ENCODE results near the gene UCP3. TPM values are rescaled to one million over a fixed set of nuclear protein-coding genes. Genes with fewer than 3 reads are reported as not detected.
A peak's percentile ranks its signal among the peaks of the same experiment; 100 is the strongest.

The UCP3 gene
- total RNA-seq, 2 experiments from 2014 or later: 2.5 to 3.2 TPM

DNA sequence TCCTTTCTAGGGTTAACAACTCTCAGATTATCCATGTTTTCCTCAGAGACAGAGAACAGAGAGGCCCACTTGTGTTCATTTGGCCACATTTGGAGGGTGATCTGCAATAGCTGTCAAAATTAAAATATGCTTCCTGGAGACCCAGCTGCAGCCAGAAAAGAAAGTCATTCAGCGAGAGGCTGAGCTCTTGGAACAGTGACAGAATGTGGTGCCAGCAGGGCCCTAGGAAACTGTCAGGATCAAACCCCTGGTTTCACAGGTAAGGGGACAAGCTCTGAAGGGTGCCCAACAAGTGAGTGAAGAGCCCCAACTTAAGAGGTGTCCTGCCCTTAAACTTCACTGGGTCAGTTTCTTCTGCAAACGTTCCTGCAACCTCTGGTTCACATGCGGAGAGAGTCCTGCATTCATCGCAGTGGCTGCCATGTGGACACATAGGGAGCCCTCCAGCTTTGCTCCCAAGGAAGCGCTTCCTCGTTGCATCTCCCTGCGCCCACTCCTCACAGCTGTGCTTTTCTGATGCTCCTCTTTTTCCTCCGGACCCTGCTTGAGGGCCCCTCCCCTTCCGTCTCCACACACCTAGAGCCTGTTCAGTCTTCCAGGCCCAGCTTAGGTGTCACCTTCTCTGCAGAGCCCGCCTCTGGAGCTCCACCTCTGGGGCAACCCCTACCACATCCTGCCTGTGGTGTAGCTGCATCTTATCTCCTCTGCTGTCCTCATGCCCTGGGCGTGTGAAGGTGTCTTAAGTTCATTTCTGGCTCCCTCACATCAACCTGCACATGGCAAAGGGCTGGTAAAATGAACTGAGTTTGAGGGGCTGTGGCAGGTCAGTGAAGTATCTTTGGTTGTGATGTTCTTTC lies 3.9 kb downstream of the UCP3 start:
- H3K36me3 Mint-ChIP-seq (ENCODE audit: low read depth): peaks cover 32% of the 10 kb centered on the region
- H3K27ac Mint-ChIP-seq: peak overlapping the region; percentile 89
- no peaks in the 10 kb centered on the region for H3K27me3 Mint-ChIP-seq
- POLR2A ChIA-PET: interaction anchor here (0.6 to 1.0 kb wide), 3 partner anchors 9 to 25 kb away, joined by 3 to 4 read pairs (median 4); no protein-coding TSS in a partner anchor
- peak; percentile 92 for DNase-seq
- CTCF ChIA-PET: interaction anchor here (0.6 to 2.5 kb wide), 9 partner anchors 8 to 41 kb away, joined by 3 to 12 read pairs (median 4); no protein-coding TSS in a partner anchor
- H3K9me3 Mint-ChIP-seq: peaks cover 2% of the 10 kb centered on the region
- H3K4me1 Mint-ChIP-seq: peaks cover 58% of the 10 kb centered on the region
- H3K4me3 Mint-ChIP-seq: peak overlapping the region; percentile 45

GRCh38 chr11:74004046-74004695 lies 4.7 kb downstream of the UCP3 start:
- peaks cover 2% of the 10 kb centered on the region for H3K9me3 Mint-ChIP-seq
- CTCF ChIA-PET: interaction anchor here (1.4 to 2.5 kb wide), 4 partner anchors 9 to 23 kb away, joined by 3 to 12 read pairs (median 5); no protein-coding TSS in a partner anchor
- peaks cover 60% of the 10 kb centered on the region for H3K4me1 Mint-ChIP-seq
- H3K4me3 Mint-ChIP-seq: no peak overlapping the region
- peak overlapping the region; percentile 89 for H3K27ac Mint-ChIP-seq
- H3K36me3 Mint-ChIP-seq (ENCODE audit: low read depth): peaks cover 35% of the 10 kb centered on the region
- no peak for DNase-seq
- POLR2A ChIA-PET: interaction anchor here (0.6 kb wide), 1 partner anchor 11 kb away, joined by 4 read pairs; no protein-coding TSS in a partner anchor
- no peaks in the 10 kb centered on the region for H3K27me3 Mint-ChIP-seq

DNA sequence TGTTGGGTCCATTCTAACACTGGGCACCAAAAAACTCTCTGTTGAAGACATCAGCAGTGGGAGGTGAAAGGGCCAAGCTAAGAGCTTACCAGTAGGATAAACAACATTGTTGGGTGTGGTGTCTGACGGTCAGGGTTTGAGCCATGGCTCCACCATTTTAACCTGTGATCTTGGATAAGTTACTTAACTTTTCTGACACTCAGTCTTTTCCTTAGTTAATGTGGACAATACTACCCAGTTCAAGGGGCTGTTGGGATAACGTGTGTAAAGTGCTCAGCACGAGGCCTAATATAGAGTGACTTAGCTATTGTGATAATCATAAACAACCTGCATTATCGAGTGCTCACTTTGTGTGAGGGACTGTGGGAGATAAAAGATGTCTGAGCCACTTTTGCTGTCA lies 6.1 kb downstream of the UCP3 start:
- Mint-ChIP-seq H3K27ac (no peak overlapping the region), H3K36me3 (ENCODE audit: low read depth) (peaks cover 35% of the 10 kb centered on the region), H3K4me3 (no peak overlapping the region), H3K9me3 (peaks cover 2% of the 10 kb centered on the region), H3K27me3 (no peaks in the 10 kb centered on the region), H3K4me1 (peaks cover 55% of the 10 kb centered on the region)
- POLR2A ChIA-PET: no interaction called here
- CTCF ChIA-PET: interaction anchor here (0.7 to 1.4 kb wide), 5 partner anchors 11 to 23 kb away, joined by 3 to 5 read pairs (median 3); no protein-coding TSS in a partner anchor
- no peak for DNase-seq

DNA sequence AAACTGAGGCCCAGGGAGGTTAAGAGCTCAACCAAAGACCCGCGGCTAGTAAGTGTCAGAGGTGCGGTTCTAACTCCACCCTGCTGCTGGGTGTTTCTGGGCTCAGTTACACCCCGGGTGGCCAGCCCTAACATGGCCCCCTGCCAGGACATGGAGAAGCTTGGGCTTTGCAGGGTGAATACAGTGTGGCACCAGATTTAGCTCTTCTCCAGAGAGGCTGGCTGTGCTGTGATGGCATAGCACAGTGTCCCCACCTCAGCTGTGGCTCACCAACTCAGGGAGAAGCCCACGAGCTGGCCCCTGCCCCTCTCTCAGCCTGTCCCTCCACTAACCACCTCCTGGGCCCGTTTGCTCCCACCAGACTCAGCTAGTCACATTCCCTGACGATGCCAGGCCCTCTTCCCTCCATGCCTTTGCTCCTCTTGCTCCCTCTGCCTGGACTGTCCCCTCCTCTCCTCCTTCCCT lies 7.0 kb downstream of the UCP3 start:
- Mint-ChIP-seq H3K4me1 (peaks cover 64% of the 10 kb centered on the region), H3K27ac (peak overlapping the region; percentile 55)
- POLR2A ChIA-PET: interaction anchor here (0.5 kb wide), 1 partner anchor 204 kb away, joined by 3 read pairs; no protein-coding TSS in a partner anchor

GRCh38 chr11:74000307-74001133 lies 8.4 kb downstream of the UCP3 start:
- CTCF ChIA-PET: interaction anchor here (1.2 to 1.4 kb wide), 2 partner anchors 11 to 46 kb away, joined by 3 to 4 read pairs; no protein-coding TSS in a partner anchor
- POLR2A ChIA-PET: no interaction called here
- Mint-ChIP-seq H3K4me1 (peaks cover 64% of the 10 kb centered on the region), H3K4me3 (no peak overlapping the region), H3K27me3 (no peaks in the 10 kb centered on the region), H3K9me3 (peaks cover 4% of the 10 kb centered on the region), H3K36me3 (ENCODE audit: low read depth) (peaks cover 39% of the 10 kb centered on the region), H3K27ac (no peak overlapping the region)
- no peak for DNase-seq

More for the DNA sequence above, 7.0 kb downstream of the UCP3 start:
- H3K27me3 Mint-ChIP-seq: no peaks in the 10 kb centered on the region
- CTCF ChIA-PET: interaction anchor here (0.7 to 1.3 kb wide), 2 partner anchors 12 to 22 kb away, joined by 3 to 5 read pairs; no protein-coding TSS in a partner anchor
- no peak for DNase-seq
- H3K4me3 Mint-ChIP-seq: no peak overlapping the region
- H3K36me3 Mint-ChIP-seq (ENCODE audit: low read depth): peaks cover 40% of the 10 kb centered on the region
- H3K9me3 Mint-ChIP-seq: peaks cover 4% of the 10 kb centered on the region

DNA sequence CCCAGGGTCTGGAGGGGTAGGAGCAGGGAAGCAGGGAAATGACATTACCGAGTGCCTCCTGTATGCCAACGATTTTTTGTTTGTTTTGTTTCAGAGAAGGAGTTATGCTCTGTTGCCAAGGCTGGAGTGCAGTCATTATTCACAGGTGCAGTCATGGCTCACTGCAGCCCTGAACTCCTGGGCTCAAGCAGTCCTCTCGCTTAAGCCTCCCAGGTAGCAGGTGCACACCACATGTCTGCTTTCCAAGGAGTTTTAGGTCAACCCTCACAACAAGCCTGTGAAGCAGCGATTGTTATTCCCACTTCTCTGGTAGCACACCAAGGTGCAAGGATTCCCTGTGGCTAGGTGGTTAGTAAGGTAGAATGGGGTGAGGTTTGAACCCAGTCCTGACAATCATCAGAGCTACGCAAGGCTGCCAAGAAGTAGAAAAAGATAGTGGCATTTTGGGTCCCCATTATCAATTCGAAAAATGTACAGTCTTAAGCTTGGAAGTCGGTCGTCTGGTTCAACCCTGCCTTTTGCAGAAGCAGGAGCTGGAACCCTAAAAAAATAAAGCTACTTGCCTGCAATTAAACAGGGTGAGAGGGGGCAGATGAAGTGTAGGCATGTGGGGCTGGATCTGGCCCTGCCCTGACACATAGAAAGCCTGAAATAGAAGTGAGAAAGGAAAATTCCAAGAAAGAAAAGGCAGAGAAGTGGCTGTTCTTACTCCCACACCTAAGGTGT lies 9.1 kb downstream of the UCP3 start:
- Mint-ChIP-seq H3K4me1 (peaks cover 64% of the 10 kb centered on the region), H3K27me3 (no peaks in the 10 kb centered on the region), H3K9me3 (peaks cover 4% of the 10 kb centered on the region), H3K27ac (peak overlapping the region; percentile 20), H3K36me3 (ENCODE audit: low read depth) (peaks cover 33% of the 10 kb centered on the region), H3K4me3 (no peak overlapping the region)
- ChIA-PET CTCF (interaction anchor here (1.2 to 1.4 kb wide), 2 partner anchors 12 to 47 kb away, joined by 3 to 4 read pairs; no protein-coding TSS in a partner anchor), POLR2A (no interaction called here)
- no peak for DNase-seq

- no peak for DNase-seq
- peaks cover 4% of the 10 kb centered on the region for H3K9me3 Mint-ChIP-seq
- H3K4me1 Mint-ChIP-seq: peaks cover 63% of the 10 kb centered on the region
- POLR2A ChIA-PET: no interaction called here
- peak overlapping the region; percentile 20 for H3K27ac Mint-ChIP-seq
- H3K27me3 Mint-ChIP-seq: no peaks in the 10 kb centered on the region
- peaks cover 32% of the 10 kb centered on the region for H3K36me3 Mint-ChIP-seq (ENCODE audit: low read depth)
- CTCF ChIA-PET: interaction anchor here (0.6 to 1.4 kb wide), 5 partner anchors 13 to 145 kb away, joined by 3 to 5 read pairs (median 4); no protein-coding TSS in a partner anchor
- no peak overlapping the region for H3K4me3 Mint-ChIP-seq
Measured at GRCh38 chr11:73998846-73999575, 9.9 kb downstream of the UCP3 start.

DNA sequence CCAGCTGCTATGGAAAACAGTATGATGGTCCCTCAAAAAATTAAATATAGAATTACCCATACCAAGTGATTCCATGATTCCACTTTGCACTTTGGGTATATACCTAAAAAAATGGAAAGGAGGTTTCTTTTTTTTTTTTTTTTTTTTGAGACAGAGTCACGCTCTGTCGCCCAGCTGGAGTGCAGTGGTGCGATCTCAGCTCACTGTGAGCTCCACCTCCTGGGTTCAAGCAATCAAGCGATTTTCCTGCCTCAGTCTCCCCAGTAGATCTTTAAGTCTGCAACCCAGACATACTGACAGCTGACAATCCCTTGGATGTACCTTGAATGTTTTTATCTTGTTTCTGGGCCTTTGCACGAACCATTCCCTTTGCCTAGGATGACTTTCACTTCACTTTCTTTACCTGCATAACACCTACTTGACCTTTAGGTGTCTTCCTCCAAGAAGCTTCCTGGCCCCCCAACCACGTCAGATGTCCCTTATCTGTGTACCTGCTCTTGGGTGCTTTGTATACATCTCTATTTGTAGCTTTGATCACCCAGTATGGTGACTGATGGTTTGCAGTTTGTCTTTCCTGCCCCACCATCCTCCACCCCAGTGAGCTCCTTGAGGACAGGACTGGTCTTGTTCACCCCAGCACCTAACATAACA lies 11.6 kb downstream of the UCP3 start:
- CTCF ChIA-PET: interaction anchor here (0.6 to 1.7 kb wide), 7 partner anchors 8 to 235 kb away, joined by 3 to 5 read pairs (median 4); partner anchors contain the start of gene UCP2
- H3K27ac Mint-ChIP-seq: peak overlapping the region; percentile 46
- H3K36me3 Mint-ChIP-seq (ENCODE audit: low read depth): peaks cover 20% of the 10 kb centered on the region
- DNase-seq: no peak
- POLR2A ChIA-PET: no interaction called here
- no peak overlapping the region for H3K4me3 Mint-ChIP-seq
- peaks cover 4% of the 10 kb centered on the region for H3K9me3 Mint-ChIP-seq
- H3K4me1 Mint-ChIP-seq: peaks cover 56% of the 10 kb centered on the region
- no peaks in the 10 kb centered on the region for H3K27me3 Mint-ChIP-seq

- ChIA-PET CTCF (interaction anchor here (2.0 to 2.6 kb wide), 2 partner anchors 9 to 10 kb away, joined by 7 to 12 read pairs; no protein-coding TSS in a partner anchor), POLR2A (interaction anchor here (0.6 to 1.1 kb wide), 4 partner anchors 9 to 30 kb away, joined by 3 read pairs; partner anchors contain the start of gene UCP2)
- H3K9me3 Mint-ChIP-seq: peaks cover 4% of the 10 kb centered on the region
- DNase-seq: no peak
- H3K4me3 Mint-ChIP-seq: peak overlapping the region; percentile 58
- peaks cover 15% of the 10 kb centered on the region for H3K36me3 Mint-ChIP-seq (ENCODE audit: low read depth)
- peaks cover 58% of the 10 kb centered on the region for H3K4me1 Mint-ChIP-seq
- H3K27me3 Mint-ChIP-seq: no peaks in the 10 kb centered on the region
- H3K27ac Mint-ChIP-seq: peak overlapping the region; percentile 94
Measured at GRCh38 chr11:73996161-73996747, 12.6 kb downstream of the UCP3 start.

GRCh38 chr11:73995731-73996130 lies 13.2 kb downstream of the UCP3 start:
- Mint-ChIP-seq H3K36me3 (ENCODE audit: low read depth) (peaks cover 9% of the 10 kb centered on the region), H3K4me3 (peak overlapping the region; percentile 58), H3K9me3 (peaks cover 2% of the 10 kb centered on the region), H3K27me3 (no peaks in the 10 kb centered on the region), H3K27ac (peak overlapping the region; percentile 94), H3K4me1 (peaks cover 56% of the 10 kb centered on the region)
- POLR2A ChIA-PET: interaction anchor here (0.6 to 1.4 kb wide), 7 partner anchors 9 to 37 kb away, joined by 3 to 8 read pairs (median 3); partner anchors contain the start of gene UCP2
- DNase-seq: peak; percentile 86
- CTCF ChIA-PET: interaction anchor here (1.1 to 2.6 kb wide), 4 partner anchors 9 to 22 kb away, joined by 3 to 12 read pairs (median 6); no protein-coding TSS in a partner anchor

All from activated CD4-positive, alpha-beta T cell treated with anti-CD3 and anti-CD28 coated beads, Interleukin-2, amount 10 ng/mL, durations not matched to agents 7 days and 5 days (primary cell).